ENCODE results near the gene MMP11.
"Not testable (repeated sequence)": the region's sequence is repeated elsewhere in the genome, so short reads cannot be mapped to it uniquely, and the experiment has no call there.

The MMP11 gene, protein sequence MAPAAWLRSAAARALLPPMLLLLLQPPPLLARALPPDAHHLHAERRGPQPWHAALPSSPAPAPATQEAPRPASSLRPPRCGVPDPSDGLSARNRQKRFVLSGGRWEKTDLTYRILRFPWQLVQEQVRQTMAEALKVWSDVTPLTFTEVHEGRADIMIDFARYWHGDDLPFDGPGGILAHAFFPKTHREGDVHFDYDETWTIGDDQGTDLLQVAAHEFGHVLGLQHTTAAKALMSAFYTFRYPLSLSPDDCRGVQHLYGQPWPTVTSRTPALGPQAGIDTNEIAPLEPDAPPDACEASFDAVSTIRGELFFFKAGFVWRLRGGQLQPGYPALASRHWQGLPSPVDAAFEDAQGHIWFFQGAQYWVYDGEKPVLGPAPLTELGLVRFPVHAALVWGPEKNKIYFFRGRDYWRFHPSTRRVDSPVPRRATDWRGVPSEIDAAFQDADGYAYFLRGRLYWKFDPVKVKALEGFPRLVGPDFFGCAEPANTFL

DNA sequence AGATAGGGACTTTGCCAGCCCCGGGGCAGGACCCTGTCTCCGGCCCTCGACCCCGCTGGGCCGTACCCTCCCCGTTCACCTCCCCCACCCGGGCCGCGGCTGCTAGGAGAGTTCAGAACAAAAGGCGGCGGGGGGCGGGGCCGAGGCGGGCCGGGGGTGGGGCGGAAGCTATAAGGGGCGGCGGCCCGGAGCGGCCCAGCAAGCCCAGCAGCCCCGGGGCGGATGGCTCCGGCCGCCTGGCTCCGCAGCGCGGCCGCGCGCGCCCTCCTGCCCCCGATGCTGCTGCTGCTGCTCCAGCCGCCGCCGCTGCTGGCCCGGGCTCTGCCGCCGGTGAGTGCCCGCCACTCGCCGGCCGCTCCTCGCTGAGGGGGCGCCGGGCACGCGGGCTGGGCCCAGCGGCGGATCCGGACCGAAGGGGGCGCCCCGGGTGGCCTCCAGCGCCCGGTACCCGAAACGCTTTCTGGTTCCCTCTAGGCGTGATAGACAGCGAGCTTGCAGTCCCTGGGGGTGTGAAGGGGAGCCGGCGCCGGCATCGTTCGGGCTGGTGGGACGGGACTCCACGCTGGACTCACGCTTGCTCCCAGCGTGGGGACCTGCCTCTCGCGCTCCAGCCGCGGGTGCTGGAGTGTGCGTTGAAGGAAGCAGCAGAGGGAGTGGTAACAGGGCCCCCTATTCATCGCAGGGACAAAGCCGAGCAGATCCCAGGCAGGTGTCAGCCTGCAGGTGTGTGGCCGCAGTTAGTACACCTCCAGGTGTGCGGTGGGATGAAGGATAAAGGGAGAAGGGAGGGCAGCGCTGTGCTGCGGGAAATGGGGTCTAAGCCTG is at the start of gene MMP11:
MMP11 (plus strand) TSS at position 201 of the 825 bp plus-strand sequence; CDS start at position 223, 22 bp downstream.
- no peak for DNase-seq

- DNase-seq: not testable (repeated sequence)
Measured at GRCh38 chr22:23728108-23728507, 44.5 kb upstream of the MMP11 start.

- no peak for DNase-seq
Measured at GRCh38 chr22:23737696-23738095, 35.0 kb upstream of the MMP11 start.

- DNase-seq: no peak
Measured at GRCh38 chr22:23742505-23743264, 30.0 kb upstream of the MMP11 start.

DNA sequence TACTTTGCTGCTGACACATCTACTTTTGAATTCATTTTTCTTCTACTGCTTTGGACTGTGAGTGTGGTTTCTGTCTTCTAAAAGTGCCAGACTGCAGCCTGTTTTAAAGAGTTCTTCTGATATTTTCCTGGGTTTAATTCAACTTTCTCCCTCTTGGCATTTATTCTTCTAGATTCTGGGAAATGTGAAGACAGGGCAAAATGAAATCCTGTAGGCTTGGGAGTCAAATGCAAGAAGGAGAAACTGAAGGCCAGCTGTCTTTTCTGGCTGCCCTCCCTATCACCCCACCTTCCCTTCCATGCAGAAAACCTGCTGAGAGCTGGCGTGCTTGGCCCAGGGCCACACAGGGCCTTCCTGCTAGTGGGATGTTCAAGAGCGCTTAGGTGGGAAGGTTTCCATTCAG is 29.3 kb upstream of the MMP11 start:
- no peak for DNase-seq

GRCh38 chr22:23744001-23744400 is 28.6 kb upstream of the MMP11 start:
- DNase-seq: no peak

GRCh38 chr22:23744485-23744884 is 28.2 kb upstream of the MMP11 start:
- no peak for DNase-seq

GRCh38 chr22:23745791-23746190 is 26.9 kb upstream of the MMP11 start:
- DNase-seq: no peak

- peak; percentile 24 for DNase-seq
Measured at GRCh38 chr22:23749841-23750301, 22.8 kb upstream of the MMP11 start.

DNA sequence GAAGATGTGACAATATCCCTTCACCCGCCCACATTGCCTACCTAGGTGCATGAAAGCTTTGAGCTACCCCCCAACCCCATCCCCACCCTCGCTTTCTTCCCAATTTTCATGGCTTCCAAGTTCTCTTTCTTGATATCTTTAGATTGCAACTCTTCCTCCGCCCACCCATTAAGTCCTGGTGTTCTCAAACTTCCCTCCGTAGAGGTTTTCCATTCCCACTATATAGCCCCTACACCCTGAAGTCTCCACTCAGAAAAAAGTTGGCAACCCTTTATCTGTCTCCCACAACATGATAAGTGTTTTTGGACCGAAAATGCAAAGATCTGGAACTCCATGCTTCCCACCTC is 22.3 kb upstream of the MMP11 start:
- DNase-seq: no peak

DNA sequence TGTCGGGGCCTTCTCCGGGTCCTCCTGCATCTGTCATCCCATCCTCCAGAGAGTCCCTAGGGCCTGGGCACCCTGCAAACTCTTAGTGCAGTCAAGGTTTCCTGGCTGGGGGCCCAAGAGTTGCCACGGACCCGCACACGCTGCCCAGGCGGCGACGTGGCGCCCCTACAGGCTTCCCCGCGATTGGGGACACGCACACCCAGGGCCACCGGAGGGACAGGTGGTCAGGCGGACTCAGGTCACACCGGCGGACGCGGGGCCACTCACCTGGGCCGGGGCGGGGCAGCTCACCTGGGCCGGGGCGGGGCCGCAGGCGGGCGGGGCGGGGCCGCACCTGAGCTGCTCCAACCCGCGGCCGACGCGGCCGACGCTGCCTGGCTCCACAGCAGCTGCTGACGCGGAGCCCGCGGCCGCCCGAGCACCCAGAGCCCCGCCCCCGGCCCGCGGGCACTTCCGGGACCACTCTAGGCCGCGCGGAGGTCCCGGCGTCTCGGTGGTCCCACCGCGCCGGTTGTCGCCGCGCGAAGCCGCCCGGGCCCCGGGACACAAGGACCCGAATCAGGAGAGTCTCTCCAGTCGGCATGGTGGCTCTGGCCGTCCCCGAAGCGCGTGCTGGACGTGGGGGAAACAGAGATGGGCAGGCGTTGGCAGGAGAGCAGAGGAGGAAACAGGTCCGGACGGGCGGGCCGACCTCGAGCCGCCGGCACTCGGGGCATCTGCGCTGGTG is 21.8 kb upstream of the MMP11 start, which contains the start of gene ZNF70:
ZNF70 (minus strand) TSS at position 399 of the 727 bp plus-strand sequence. CDS start 5,972 bp downstream, outside the sequence.
- peak; percentile 58 for DNase-seq

- DNase-seq: no peak
Measured at GRCh38 chr22:23751441-23751996, 21.1 kb upstream of the MMP11 start.

- no peak for DNase-seq
Measured at GRCh38 chr22:23752090-23752691, 20.5 kb upstream of the MMP11 start.

DNA sequence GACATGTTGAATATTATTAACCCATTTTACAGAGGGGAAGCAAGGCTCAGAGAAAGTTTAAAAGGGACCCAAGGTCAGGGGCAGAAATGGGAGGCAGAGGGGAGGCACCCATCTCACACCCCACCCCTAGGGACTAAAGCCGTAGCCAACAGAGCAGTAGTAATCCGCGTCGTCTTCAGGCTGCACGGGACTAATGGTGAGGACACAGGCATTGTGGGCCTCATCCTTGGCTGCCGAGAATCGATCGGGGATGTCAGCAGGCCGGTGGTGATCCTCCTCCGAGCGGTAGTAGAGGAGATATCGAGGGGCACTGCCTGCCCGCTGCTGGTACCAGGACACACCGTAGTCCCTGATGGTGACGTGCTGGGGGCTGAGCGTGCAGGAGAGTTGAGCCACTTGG is 19.9 kb upstream of the MMP11 start:
- DNase-seq: no peak

DNA sequence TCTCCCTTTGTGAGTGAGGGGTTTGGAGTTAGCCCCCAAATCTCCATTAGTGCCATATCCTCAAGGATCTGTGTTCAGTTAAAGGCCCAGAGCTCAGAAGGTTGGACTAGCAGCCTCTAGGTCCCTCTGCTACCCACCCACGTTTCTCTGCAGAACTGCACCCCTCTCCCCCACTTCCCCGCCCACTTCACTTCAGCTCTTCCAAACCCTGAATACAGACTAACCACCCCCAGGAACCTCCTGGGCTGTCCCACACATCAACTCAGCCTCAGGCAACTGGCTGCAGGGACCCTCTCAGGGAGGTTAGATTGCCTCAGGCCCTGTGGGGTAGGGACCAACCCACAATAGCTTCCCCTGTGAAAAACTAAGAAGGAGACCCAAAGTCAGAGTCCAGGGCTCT is 19.3 kb upstream of the MMP11 start:
- no peak for DNase-seq

DNA sequence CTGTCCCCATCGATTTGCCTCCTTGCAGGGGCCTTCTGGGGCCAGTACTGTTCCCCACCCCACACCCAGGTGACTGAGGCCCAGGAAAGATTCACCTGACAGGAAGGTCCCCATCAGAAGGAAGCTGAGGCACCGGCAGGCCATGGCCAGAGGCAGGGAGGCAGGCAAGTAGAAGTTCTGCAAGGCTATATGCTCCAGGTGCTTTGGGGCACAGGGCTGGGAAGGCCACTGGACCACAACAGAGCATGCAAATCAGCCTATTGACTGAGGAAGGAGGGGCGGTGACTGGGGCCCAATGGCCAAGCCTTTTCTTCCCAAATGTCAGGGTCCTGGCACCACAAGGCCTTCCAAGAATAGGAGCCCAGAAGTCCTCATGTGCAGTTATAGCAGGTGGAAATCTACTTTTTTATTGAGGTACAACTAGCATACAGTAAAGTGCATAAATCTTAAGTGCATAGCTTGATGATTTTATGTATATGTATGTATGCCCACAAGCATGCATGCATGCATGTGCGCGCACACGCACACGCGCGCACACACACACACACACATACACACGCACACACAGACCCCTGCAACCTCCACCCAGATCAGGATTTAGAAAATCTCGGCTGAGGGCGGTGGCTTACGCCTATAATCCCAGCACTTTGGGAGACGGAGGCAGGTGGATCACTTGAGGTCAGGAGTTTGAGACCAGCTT is 18.3 kb upstream of the MMP11 start, which contains the start of gene VPREB3:
VPREB3 (minus strand) TSS at position 206 of the 700 bp plus-strand sequence; CDS start at position 144, 62 bp downstream.
- no peak for DNase-seq

- DNase-seq: no peak
Measured at GRCh38 chr22:23754980-23755636, 17.5 kb upstream of the MMP11 start.

- no peak for DNase-seq
Measured at GRCh38 chr22:23755711-23756110, 16.9 kb upstream of the MMP11 start.

GRCh38 chr22:23756891-23757290 is 15.8 kb upstream of the MMP11 start:
- no peak for DNase-seq

- no peak for DNase-seq
Measured at GRCh38 chr22:23759566-23759965, 13.1 kb upstream of the MMP11 start.
